Omental fat pad (tissue), 4 donors: ENCODE measurements around the gene PNMT. TPM values are rescaled to one million over a fixed set of nuclear protein-coding genes. Genes with fewer than 3 reads are reported as not detected.
"Not testable (repeated sequence)": the region's sequence is repeated elsewhere in the genome, so short reads cannot be mapped to it uniquely, and the experiment has no call there.

ENCODE experiments used
- ATAC-seq: fragments of 150-250 bp; one replicate; pipeline ENCODE4 v1.9.1; 2016; ENCODE audit warnings: mild to moderate bottlenecking, moderate library complexity; ENCODE audit not compliant: low FRiP score
- DNase-seq: peaks from one replicate; pipeline ENCODE4 v3.0.0-alpha.2; 2019; ENCODE audit warnings: low spot score
- total RNA-seq, 4 donors: library from RNA; depleted of rRNA; stranded (reverse); fragments of >200 nt; gene quantifications; one replicate each; pipeline ENCODE4 v1.1.0, GENCODE V29; 2016
- TF ChIP-seq, protein P1 (sequence below), 3 donors: fragments of 450-650 bp; IDR thresholded peaks; one replicate each; pipeline ENCODE4 v1.5.1; 2016 to 2017; ENCODE audit warnings: antibody characterized with exemption in 3 of 3, mild to moderate bottlenecking in 3 of 3, moderate library complexity in 2 of 3

The PNMT gene
- total RNA-seq, 4 donors from 2014 or later = 0.44 to 16.7 (median 1.9) TPM

- no peak for ATAC-seq
- DNase-seq = no peak
- TF ChIP-seq, protein P1, sequence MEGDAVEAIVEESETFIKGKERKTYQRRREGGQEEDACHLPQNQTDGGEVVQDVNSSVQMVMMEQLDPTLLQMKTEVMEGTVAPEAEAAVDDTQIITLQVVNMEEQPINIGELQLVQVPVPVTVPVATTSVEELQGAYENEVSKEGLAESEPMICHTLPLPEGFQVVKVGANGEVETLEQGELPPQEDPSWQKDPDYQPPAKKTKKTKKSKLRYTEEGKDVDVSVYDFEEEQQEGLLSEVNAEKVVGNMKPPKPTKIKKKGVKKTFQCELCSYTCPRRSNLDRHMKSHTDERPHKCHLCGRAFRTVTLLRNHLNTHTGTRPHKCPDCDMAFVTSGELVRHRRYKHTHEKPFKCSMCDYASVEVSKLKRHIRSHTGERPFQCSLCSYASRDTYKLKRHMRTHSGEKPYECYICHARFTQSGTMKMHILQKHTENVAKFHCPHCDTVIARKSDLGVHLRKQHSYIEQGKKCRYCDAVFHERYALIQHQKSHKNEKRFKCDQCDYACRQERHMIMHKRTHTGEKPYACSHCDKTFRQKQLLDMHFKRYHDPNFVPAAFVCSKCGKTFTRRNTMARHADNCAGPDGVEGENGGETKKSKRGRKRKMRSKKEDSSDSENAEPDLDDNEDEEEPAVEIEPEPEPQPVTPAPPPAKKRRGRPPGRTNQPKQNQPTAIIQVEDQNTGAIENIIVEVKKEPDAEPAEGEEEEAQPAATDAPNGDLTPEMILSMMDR (IDR thresholded peaks at IDR 0.05) = no peak
Measured at GRCh38 chr17:39706921-39707337, 38.7 kb downstream of the PNMT start.

GRCh38 chr17:39709319-39709997 lies 41.2 kb downstream of the PNMT start:
- DNase-seq (no peak), ATAC-seq (no peak)
- TF ChIP-seq, protein P1 (IDR thresholded peaks at IDR 0.05) = no peak

- TF ChIP-seq, protein P1 (IDR thresholded peaks at IDR 0.05) = no peak
- ATAC-seq (no peak), DNase-seq (no peak)
Measured at GRCh38 chr17:39709998-39710964, 42.0 kb downstream of the PNMT start.

DNA sequence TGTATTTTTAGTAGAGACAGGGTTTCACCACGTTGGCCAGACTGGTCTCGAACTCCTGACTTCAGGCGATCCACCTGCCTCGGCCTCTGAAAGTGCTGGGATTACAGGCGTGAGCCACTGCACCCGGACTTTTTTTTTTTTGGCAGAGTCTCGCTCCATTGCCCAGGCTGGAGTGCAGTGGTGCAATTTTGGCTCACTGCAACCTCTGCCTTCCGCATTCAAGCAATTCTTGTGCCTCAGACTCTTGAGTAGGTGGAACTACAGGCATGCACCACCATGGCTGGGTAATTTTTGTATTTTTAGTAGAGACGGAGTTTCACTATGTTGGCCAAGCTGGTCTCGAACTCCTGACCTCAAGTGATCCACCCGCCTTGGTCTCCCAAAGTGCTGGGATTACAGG lies 42.8 kb downstream of the PNMT start:
- DNase-seq = not testable (repeated sequence)

GRCh38 chr17:39711851-39712250 lies 43.6 kb downstream of the PNMT start:
- TF ChIP-seq, protein P1 (IDR thresholded peaks at IDR 0.05) = no peak
- DNase-seq = no peak
- ATAC-seq = no peak

More for the DNA sequence above, 42.8 kb downstream of the PNMT start:
- not testable (repeated sequence) for ATAC-seq

DNA sequence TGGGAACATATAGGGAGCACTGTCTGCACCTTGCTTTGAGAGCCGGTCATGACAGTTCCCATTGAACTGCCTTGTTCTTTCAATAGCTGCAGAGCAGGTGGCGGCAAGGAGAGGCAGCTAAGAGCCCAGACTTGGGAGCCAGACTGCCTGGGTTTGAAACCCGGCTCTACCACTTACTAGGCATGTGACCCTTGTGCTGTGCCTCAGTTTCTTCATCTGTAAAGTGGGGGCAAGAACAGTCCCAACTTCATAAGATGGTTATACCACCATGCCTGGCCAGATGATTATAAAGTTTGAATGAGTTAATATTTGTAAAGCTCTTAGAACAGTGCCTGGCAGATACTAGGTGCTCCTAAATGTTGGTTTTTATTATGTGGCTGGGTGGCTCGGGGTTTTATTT lies 46.0 kb downstream of the PNMT start:
- TF ChIP-seq, protein P1 (IDR thresholded peaks at IDR 0.05) = no peak
- DNase-seq (no peak), ATAC-seq (no peak)

DNA sequence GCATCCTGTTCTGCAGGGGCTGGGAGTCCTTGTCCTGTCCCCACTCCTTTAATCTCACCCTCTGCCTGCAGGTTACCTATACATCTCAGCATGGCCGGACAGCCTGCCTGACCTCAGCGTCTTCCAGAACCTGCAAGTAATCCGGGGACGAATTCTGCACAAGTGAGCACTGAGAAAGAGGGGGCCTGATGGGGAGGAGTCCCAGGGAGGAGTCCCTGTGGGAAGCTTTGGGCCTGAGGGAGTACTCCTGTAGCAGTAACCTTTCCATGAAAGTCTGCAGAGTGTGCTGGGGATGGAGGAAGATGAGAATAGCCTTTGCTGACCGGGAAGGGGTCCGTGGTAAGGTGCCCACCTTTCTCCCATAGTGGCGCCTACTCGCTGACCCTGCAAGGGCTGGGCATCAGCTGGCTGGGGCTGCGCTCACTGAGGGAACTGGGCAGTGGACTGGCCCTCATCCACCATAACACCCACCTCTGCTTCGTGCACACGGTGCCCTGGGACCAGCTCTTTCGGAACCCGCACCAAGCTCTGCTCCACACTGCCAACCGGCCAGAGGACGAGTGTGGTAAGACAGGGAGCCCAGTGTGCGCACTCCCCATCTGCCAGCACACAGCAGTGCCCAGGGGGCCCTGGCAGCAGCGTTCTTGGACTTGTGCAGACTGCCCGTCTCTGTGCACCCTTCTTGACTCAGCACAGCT lies 47.3 kb downstream of the PNMT start:
- DNase-seq (no peak), ATAC-seq (no peak)
- TF ChIP-seq, protein P1 (IDR thresholded peaks at IDR 0.05) = no peak
